HG03558 (cell line): Measurements from ENCODE around the gene ADAMTS8.

Experiments used
- ATAC-seq: cut with Tn5 transposase; IDR thresholded peaks from one replicate; pipeline ENCODE4 v1.9.1; 2021; ENCODE audit warnings: moderate number of reproducible peaks; ENCODE audit not compliant: unreplicated experiment; ENCODE audit errors: extremely low read depth

Gene ADAMTS8

DNA sequence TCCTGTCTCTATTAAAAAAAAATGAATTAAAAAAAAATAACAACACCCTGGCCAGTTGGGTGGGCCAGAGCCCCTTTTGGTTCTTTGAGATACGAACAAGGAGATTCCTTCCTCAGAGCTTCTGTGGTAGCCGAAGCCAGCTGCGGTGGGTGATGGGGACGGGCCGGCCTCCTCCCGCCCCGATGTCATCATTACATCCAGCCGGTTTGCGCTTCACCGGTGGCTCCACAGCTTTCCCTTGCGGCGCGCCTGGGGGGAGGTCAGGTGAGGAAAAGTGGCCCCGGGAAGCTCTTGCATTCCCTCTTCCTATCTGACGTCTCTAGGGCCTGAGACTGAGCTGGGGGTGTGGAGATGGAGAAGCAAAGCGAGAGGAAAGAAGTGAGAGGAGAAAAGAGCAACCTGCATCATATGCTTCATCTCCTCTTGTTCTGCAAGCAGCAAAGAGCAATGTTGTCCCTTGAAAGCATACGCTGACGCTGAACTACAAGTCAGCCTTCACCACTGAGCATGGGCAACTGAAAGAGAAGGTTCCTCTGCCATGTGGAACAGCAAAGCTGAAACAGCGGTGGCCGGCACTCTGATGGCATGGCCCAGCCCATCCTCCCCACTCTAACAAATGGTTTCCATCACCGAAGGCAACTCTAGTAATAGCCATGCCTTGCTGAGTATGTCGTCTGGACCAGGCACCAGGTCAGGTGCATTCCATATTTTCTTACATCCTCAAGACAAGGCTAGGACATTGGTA lies 6.0 kb downstream of the ADAMTS8 start:
- ATAC-seq: no peak

DNA sequence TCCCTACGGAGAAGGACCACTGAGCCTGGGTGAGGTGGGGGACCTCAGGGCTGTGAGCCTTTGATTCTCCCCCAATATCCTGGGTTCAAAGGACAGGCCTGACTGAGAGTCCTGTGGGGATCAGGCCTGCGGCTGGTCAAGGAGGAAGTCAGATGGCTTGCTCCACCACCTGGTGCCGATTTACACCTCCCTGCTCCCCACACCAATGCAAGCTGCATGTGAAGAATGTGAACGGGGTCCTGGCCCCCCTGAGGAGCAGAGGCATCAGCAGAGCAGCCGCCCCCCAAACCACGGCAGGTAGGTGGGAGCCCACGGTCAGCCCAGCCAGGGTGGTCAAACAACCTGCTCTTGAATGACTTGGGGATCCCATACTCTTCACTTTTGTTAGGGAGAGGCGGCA lies 6.7 kb downstream of the ADAMTS8 start:
- no peak for ATAC-seq

DNA sequence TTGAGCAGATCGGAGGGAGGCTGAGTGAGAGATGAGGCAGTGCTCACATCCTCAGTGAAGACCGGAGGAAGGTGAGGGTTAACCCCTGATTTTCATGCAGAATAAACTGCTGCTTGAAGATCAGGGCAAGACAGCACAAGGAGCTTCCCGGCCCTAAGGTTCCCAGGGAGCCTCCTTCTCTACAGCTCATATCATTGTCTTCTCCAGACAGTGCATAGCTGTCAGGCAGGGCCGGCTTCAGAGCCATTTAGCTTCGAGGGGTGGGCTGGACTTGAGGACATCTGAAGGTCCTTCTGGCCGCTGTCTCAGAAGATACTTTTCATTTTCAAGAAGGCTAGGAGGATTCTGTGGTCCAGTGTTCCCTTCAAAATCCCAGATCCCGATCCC lies 7.2 kb downstream of the ADAMTS8 start:
- no peak for ATAC-seq

DNA sequence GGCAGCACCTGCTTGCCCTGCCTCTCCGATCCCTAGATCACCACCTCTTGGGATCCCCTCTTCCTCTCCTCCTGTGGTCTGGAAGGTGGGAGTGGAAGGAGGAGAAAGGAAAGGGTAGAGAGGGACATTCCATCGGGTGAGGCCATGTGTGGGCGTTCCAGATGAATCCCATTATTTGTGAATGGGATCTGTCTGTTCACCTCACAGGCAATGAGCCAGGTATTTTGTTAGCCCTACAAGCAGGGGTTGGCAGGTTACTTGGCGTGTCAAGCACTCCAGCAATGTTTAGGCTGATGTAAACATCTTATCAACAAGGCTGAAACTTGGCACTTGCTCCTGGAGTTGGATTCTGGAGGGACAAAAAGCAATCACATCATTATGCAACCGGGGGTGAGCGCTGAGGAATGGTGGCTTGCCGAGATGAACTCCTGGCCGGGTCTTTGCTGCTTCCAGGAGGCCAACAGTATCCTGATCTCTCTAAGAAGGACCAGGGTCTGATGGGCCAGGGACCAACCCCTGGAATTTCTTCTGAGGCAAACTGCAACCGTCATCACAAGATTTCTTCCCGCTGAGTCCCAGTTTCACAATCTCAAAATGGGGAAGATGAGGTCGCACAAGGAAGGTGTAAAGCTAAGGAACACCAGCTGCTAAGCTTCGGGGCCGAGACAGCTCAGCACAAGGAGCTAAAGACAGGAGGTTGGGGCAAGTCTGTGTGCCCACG lies 7.8 kb downstream of the ADAMTS8 start:
- no peak for ATAC-seq

DNA sequence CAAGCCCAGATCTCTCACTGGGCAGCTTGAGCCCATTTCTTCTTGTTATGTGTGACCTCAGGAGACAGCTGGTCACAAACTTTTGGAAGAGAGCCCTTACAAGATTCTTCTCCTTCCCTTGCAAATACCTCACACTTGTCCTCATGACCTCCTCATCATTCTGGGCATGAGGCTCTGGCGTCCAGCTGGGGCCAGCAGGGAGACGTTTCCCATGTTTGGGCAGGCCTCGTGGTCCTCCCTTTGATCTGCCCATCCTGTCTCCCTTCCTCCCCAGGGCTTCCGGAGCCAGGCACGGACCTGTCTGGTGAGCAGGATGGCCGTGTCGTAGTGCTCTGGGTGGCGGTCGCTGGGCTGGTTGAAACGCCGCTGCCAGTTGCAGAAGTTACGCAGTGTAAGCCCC lies 9.7 kb downstream of the ADAMTS8 start:
- no peak for ATAC-seq

DNA sequence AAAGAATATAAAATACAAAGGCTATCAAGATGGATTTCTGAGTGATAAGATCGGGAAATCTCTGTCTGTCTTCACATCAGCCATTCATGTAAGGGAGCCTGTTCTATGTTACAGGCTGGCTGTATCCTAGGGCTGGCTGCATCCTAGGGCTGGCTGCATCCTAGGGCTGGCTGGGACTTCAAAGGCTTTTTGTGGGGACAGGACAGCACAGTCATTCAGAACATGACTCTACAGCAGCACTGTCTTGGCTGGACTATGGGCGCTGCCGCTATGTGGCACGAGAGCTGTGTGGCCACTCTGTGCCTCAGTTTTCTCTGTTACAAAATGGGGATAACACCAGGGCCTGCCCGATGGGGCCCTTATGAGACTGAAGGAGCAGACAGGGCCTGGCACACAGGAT lies 10.2 kb downstream of the ADAMTS8 start:
- no peak for ATAC-seq

DNA sequence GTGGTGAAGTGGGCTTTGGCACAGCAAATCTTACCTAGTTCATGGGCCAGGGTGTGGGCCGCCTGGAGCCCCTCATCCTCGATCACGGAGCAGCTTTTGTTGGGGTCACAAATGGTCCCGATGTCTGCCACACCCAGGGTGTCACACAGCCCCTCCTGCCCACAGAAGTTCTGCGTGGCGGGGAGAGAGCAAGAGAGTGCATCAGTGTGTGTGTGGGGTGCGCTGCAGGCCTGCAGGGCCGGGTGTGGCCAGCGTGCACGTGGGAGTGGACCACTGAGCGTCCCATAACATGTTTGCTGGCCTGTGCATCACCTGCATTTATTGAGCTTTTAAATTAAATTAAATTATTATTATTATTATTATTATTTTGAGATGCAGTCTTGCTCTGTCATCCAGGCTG lies 11.5 kb downstream of the ADAMTS8 start:
- no peak for ATAC-seq

DNA sequence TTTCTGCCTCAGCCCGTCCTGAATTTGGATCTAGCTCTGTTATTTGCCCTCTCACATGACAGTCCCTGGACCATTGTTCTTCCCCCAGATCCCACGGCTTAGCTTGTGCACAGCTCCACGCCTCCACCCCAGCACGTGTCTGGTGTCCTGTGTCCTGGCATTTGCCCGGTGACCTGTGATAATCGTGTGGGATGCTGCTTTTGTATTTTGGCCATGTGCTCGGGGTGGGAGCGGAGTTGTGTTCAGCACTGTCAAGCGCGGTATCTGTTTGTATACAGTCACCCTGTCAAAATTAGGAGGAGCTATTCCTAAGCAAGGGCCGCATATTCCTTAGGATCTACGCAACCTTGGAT lies 11.9 kb downstream of the ADAMTS8 start:
- no peak for ATAC-seq

DNA sequence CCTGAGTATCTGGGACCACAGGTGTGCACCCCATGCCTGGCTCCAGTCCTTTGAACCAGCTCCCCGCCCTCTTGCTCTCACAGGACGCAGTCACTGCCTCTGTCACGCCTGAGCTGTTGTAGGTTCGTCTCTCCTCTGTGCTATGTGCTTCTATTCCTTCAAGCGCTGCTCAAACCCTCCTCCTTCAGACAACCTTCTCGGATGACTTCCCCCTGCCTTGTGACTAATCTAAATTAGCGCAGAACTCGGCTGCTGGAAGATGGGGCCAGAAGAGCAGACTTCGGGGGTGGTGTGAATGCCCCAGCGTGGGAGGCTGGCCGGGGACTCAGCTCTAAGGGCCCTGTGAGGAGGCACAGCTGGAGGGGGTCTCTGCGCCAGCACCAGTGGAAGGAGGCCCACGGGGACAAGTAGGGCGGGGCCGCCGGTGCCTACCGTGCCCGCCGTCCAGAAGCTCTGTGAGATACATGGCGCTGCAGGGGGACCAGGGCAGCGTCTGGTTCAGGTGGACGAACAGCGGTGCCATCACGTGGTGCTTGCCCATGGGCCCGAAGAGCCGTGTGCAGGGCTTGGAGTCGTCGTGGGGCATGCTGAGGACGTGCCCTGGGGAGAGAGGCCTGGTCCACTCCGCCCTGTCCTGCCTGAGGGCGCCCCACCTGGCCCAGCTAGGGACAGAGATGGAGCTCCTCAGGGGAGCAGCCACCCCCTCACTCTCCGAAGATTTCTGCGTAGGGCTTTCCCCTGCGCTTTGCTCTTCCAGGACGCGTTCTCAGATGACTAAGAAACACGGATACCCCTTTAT lies 12.5 kb downstream of the ADAMTS8 start:
- ATAC-seq: no peak

DNA sequence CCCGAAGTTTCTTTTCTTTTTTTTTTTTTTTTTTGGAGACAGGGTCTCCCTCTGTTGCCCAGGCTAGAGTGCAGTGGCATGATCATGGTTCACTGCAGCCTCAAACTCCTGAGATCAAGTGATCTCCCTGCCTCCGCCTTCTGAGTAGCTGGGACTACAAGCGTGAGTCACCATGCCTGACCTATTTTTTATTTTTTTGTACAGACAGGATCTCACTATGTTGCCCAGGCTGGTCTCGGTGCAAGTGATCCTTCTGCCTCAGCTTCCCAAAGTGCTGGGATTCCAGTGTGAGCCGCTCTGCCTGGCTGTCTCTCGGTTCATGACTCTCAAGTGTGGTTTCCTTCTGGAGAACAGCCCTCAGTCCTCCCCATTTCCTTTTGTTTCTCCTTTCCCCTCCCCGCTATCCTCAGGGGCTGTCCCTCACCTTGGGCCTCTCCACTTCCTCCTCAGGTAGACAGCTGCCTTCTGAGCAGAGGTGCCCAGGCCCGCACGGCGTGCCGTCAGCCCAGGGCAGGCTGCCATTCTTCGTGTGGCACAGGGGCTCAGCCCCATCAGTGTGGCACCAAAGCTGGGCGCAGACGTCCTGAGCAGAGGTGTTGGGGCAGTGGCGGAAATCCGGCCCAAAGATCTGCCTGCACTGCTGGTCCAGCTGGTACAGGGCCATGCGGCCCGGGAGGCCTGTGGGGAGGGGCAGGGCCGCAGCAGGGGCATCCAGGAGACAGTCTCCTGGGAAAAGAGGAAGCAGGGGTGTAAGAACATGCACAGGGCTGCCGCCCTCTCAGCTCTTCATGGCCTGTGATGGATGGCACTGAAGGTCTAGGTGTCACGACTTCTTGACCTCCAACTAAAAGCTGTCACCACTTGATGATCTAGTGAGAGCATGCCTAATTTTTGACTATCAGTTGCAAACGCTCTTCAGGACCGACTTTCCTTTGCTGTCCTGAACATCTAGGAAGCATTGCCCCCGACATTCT lies 14.0 kb downstream of the ADAMTS8 start:
- no peak for ATAC-seq

DNA sequence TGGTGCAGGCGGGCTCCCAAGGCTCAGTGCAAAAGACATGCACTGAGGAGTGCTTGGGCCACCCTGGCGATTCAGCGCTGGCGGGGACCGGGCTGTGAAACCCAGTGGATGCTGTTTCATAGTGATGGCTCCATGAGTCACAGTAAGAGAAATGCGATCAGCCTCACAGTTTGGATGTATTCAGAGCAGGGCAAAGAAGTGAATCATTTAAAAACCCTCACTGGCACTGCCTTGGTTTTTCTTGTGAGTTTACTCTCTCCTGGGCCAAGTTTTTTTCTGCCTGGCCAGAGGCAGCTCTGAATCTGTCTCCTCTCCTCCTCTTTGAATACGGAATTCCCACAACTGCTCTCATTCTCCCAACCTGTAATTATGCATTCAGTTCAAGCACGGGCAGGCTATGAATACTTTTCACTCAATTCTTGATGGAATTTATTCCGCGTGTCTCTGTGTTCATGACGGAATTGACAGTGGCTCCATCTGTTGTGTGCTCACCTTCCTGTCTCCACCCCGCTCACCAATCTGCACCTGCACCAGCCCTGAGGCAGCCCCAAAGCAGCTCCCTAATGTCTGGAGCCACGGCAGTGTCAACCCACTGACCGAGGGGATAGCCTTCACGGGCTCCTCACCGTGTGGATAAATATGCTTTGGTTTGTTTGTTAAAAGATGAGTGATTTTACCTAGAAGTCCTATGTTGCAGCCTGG lies 14.9 kb downstream of the ADAMTS8 start:
- no peak for ATAC-seq

DNA sequence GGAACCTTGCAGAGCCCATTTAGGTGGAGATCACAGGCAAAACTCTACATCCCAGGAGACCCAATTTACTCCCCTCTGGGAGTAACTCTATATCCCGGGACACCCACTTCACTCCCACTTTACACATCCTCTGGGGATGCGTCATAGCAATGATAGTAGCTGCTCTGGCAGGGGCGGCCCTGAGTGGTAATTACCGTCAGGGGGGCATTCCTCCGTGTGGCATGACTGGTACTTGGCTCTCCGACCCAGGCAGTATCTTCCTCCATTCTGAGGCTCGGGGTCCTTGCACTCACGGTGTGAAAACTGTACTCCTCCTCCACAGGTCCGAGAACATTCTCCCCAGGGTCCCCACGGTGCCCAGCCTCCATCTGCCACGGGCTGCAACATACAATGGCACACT lies 17.2 kb downstream of the ADAMTS8 start:
- no peak for ATAC-seq

DNA sequence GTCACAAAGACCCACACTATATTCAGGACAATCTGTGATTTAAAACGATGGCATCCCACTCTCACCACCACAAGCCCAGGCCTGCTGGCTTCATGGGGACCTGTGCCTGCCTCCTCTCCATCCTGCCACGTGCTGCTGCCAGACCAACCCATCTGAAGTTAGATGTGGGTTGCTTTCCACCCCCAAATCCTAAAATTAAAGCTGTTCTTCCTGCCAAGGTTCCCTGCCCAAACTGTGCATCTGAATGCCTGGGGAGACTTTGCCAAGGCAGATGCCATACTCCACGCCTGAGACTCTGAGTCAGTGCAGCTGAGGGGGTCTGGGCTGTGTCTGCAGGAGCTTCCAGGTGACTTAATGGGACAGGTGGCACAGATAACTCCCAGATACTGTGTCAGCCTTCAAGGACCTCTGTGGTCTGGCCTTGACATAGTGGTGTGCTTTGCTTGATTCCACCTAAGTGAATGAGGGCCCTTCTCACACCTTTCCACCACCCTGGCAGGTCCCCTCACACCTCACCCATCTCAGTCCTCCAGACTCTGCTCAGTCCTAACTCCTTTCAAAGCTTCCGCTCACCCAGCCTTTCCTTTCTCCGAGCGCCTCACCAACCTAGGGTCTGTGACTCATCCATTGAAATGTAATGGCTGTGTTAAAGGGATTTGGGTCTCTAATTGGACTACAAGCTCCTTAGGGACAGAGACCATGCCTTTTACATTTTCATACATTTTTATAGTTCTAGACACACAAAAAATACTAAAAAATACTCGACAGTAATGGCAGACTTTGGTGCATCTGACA lies 18.6 kb downstream of the ADAMTS8 start:
- ATAC-seq: no peak

DNA sequence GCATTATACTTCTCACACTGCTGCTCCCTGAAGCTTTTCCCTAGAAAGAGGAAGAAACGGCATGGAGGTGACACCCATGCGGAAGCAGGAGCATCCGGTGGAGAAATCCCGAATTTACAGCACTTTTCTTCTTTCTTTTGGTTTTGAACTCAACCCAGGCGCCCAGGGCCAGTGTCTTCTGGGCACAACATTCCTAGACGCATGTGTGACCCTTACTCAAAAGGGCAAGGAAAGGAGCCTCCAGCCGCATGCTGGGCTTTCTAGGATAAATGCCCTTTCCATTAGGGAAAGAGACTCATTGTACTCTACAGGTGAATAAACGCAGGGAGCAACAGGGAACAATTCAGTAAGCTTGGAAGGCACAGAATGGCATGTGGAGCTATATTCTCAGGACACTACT lies 19.5 kb downstream of the ADAMTS8 start:
- ATAC-seq: no peak

DNA sequence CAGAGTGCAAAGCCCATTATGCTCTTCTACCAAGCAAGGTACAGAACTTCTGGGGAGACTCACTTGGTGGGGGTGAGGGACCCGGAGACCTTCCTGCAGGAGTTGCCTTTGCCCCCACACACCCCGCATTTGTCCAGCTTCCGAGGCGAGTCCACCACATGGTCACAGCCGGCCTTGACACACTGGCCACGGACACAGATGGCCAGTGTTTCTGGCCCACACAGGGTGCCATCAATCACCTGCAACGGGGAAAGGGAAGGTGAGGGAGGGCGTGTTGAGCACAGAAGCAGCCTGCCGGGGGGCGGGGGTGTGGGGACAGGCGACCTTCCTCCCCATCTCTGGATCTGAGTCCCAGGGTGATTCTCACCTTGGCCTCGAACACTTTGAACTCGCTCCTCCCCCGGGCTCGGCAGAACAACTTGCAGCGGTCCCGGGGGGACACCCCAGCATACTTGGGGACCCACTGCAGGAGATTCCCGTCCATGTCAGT lies 20.0 kb downstream of the ADAMTS8 start:
- no peak for ATAC-seq

DNA sequence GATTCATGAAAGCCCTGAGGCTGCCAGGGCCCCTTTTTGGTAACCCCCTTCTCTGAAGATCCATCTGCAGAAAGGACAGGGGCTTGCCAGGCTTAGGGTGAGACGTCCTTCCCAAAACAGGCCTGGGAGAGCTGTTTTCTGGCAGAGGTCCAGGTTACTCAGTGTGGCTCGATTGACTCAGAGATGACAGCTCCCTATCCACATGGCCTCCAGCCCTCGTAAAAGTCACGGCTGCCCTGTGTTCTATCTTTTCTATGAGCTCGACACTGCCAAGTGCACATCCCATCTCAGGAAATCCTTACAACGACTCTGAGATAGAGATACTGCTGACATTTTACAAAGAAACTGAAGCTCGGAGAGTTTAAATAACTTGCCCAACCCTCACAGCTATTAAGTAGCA lies 20.4 kb downstream of the ADAMTS8 start:
- no peak for ATAC-seq

DNA sequence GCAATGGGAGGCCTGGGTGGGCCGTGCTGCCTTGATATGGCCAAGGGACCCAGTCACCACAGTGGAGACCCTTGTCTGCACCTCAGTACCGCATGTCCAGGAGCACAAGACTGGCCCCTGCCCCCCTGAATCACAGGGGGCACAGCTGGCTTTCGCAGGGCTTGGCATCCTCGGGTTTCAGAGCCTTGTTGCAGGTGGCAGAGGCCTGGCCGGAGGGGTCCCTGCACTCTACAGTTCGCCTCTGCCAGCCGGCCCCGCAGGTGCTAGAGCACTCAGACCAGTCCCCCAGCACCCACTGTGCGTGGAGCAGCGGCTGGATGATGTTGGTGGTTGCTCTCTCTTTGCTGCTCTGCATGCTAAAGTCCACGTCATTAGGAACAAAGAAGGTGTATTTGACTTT lies 23.0 kb downstream of the ADAMTS8 start:
- ATAC-seq: no peak

DNA sequence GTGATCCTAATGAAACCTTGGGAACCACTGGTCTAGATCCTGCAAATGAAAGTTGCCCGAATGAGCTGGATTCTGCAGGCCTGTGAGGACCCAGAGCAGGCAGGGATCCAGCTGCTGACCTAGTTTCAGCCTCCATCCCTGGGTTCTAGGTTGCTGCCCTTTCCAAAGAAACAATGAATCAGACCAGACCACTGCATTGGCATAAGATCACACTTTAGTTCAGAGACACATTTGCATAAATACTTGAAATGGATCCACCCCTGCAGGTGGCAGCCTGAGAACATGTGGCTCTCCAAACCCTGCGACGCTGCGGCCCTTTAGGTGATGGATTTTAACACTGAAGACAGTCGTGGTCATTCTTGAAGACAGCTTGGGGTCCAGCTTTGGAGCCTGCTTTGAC lies 23.7 kb downstream of the ADAMTS8 start:
- no peak for ATAC-seq

DNA sequence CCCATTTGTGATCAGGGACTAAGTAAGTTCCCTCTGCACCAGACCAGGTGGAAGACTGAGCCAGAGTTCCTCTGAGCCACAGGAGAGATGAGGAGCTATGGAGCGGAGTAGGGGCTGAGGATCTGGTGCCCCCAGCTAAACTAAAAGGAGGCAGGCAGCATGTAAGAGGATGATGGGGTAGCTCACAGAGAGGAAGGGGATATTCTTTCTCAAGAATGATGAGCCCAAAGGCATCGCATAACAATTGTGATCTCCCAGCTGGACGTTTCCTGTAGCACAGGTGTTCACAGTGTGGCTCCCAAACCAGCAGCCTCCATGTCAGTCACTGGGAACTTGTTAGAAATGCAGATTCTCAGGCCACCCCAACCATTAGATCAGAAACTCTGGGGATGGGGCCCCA lies 24.4 kb downstream of the ADAMTS8 start:
- no peak for ATAC-seq
